Measurements from ENCODE around the gene CBLL1. TPM values are rescaled to one million over a fixed set of nuclear protein-coding genes. Genes with fewer than 3 reads are reported as not detected.

CBLL1 gene
- total and polyA plus RNA-seq, 2 of the 13 experiments (the other 11 are each of a cell fraction or from before 2014, with no cell fraction given): 8.8 to 10.5 TPM

DNA sequence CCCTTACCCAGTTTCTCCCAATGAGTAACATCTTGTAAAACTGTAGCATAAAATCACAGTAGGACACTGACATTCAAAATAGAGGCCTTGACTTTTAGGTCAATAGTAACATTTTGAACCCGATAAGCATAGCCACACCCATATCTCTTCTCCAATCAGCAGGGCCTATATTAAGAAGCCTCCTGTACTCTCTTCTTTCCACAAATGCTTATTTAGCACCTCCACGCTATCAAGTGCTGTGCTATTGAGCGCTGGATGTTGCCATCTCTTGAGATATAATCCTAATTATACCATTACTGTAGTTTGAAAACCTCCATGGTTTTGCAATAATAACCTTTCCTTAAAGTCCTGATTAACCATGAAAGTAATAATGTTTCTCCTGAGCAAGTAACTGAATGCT, 40.1 kb upstream of the CBLL1 start:
- DNase-seq (ENCODE audit: low spot score): no peak
- 29% methylated on average over 3 of the region's 3 CpGs for WGBS (ENCODE audit: low lambda C conversion rate)
- in situ Hi-C loops (cut with HindIII; ENCODE audit: extremely low pct_ligation_motif_present, low pct_unique_long_range_greater_than_20kb) (loop anchor here (25.0 kb wide), 1 partner anchor 492 kb away; no protein-coding TSS in a partner anchor), intact Hi-C loops (cut with micrococcal nuclease; ENCODE audit: unreplicated experiment) (no loop called here)
- H4K20me1 ChIP-seq (ENCODE audit: insufficient read depth, low read length): no peaks in the 10 kb centered on the region
- ATAC-seq: no peak
- no peak overlapping the region for H2AFZ ChIP-seq (ENCODE audit: low read length)
- H3K9me3 ChIP-seq (ENCODE audit: low read length): no peaks in the 10 kb centered on the region
- no peak overlapping the region for H3K4me3 ChIP-seq (replicated peaks in 1 of 3; ENCODE audit: insufficient read depth in 1 of 3, low read depth in 2 of 3, low read length in 3 of 3)
- ChIA-PET POLR2A (no interaction called here), CTCF (ENCODE audit: low intra/inter-chr PET ratio, low total read pairs) (no interaction called here)
- no peak overlapping the region for H3K27ac ChIP-seq (ENCODE audit: extremely low read length, insufficient read depth, low read length)
- H3K4me2 ChIP-seq (ENCODE audit: low read depth, low read length): no peak overlapping the region
- H3K4me1 ChIP-seq (ENCODE audit: insufficient read depth, low read length): no peaks in the 10 kb centered on the region
- H3K9ac ChIP-seq (ENCODE audit: insufficient read depth, low read depth, low read length): no peak overlapping the region
- BruUV-seq (replicated peaks): no TSS peak
- no peaks in the 10 kb centered on the region; a peak in 1 of 5 replicates for H3K27me3 ChIP-seq (ENCODE audit: control insufficient read depth in 1 of 2, insufficient read depth in 2 of 2, low read length in 2 of 2)
- no peak for FAIRE-seq
- H3K36me3 ChIP-seq (replicated peaks in 1 of 2; ENCODE audit: control insufficient read depth in 1 of 2, insufficient read depth in 2 of 2, low read length in 2 of 2): no peaks in the 10 kb centered on the region
- no peak for TF ChIP-seq GABPB1 (CRISPR knock-in tag; IDR thresholded peaks at IDR 0.05)
- no peaks in the 10 kb centered on the region for H3K79me2 ChIP-seq (ENCODE audit: insufficient read depth, low read length)

DNA sequence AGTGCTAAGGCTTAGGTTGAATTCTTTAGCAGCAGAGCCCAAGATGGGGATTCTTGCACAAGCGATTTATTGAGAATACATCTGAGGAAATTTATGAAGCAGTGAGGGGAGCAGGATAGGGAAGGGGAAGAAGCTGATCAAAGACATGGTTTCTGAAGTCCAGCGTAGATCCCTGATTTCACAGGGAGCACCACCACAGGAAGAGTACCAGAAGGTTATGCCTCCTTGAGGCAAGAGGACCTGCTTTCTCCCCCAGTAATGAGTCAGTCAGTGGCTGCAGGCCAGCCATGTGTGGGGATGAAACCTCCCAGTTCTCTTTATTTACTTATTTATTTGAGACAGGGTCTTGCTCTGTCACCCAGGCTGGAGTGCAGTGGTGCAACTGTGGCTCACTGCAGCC, 35.0 kb upstream of the CBLL1 start:
- Histone ChIP-seq H3K4me3 (replicated peaks in 1 of 3; ENCODE audit: insufficient read depth in 1 of 3, low read depth in 2 of 3, low read length in 3 of 3) (no peak overlapping the region), H3K79me2 (ENCODE audit: insufficient read depth, low read length) (no peaks in the 10 kb centered on the region), H3K27ac (ENCODE audit: extremely low read length, insufficient read depth, low read length) (no peak overlapping the region), H3K4me2 (ENCODE audit: low read depth, low read length) (no peak overlapping the region), H3K9me3 (ENCODE audit: low read length) (no peaks in the 10 kb centered on the region), H3K36me3 (replicated peaks in 1 of 2; ENCODE audit: control insufficient read depth in 1 of 2, insufficient read depth in 2 of 2, low read length in 2 of 2) (no peaks in the 10 kb centered on the region), H4K20me1 (ENCODE audit: insufficient read depth, low read length) (no peaks in the 10 kb centered on the region), H2AFZ (ENCODE audit: low read length) (no peak overlapping the region), H3K27me3 (ENCODE audit: control insufficient read depth in 1 of 2, insufficient read depth in 2 of 2, low read length in 2 of 2) (no peaks in the 10 kb centered on the region; a peak in 1 of 5 replicates), H3K9ac (ENCODE audit: insufficient read depth, low read depth, low read length) (no peak overlapping the region), H3K4me1 (ENCODE audit: insufficient read depth, low read length) (no peaks in the 10 kb centered on the region)
- ChIA-PET POLR2A (no interaction called here), CTCF (ENCODE audit: low intra/inter-chr PET ratio, low total read pairs) (no interaction called here)
- ATAC-seq: no peak
- intact Hi-C loops (cut with micrococcal nuclease; ENCODE audit: unreplicated experiment): no loop called here
- no TSS peak for BruUV-seq (replicated peaks)
- no peak for TF ChIP-seq ZNF605 (CRISPR knock-in tag; IDR thresholded peaks at IDR 0.05)
- TF ChIP-seq, protein P1, sequence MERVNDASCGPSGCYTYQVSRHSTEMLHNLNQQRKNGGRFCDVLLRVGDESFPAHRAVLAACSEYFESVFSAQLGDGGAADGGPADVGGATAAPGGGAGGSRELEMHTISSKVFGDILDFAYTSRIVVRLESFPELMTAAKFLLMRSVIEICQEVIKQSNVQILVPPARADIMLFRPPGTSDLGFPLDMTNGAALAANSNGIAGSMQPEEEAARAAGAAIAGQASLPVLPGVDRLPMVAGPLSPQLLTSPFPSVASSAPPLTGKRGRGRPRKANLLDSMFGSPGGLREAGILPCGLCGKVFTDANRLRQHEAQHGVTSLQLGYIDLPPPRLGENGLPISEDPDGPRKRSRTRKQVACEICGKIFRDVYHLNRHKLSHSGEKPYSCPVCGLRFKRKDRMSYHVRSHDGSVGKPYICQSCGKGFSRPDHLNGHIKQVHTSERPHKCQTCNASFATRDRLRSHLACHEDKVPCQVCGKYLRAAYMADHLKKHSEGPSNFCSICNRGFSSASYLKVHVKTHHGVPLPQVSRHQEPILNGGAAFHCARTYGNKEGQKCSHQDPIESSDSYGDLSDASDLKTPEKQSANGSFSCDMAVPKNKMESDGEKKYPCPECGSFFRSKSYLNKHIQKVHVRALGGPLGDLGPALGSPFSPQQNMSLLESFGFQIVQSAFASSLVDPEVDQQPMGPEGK (CRISPR knock-in tag; IDR thresholded peaks at IDR 0.05): no peak
- TF ChIP-seq MAF1 (CRISPR knock-in tag; IDR thresholded peaks at IDR 0.05; ENCODE audit: borderline replicate concordance): no peak
- TF ChIP-seq ELF3 (CRISPR knock-in tag; IDR thresholded peaks at IDR 0.05): no peak
- TF ChIP-seq YY1 (IDR thresholded peaks at IDR 0.05; ENCODE audit: insufficient read depth, insufficient replicate concordance, low read depth, low read length): no peak
- no peak for TF ChIP-seq CENPT (CRISPR knock-in tag; IDR thresholded peaks at IDR 0.05; ENCODE audit: low read depth)
- no peak for TF ChIP-seq NFYB (CRISPR knock-in tag; IDR thresholded peaks at IDR 0.05)
- TF ChIP-seq IKZF1 (IDR thresholded peaks at IDR 0.05): no peak
- TF ChIP-seq KLF16 (CRISPR knock-in tag; IDR thresholded peaks at IDR 0.05): no peak
- TF ChIP-seq, protein P2, sequence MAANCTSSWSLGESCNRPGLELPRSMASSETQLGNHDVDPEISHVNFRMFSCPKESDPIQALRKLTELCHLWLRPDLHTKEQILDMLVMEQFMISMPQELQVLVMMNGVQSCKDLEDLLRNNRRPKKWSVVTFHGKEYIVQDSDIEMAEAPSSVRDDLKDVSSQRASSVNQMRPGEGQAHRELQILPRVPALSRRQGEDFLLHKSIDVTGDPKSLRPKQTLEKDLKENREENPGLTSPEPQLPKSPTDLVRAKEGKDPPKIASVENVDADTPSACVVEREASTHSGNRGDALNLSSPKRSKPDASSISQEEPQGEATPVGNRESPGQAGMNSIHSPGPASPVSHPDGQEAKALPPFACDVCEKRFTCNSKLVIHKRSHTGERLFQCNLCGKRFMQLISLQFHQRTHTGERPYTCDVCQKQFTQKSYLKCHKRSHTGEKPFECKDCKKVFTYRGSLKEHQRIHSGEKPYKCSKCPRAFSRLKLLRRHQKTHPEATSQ (CRISPR knock-in tag; IDR thresholded peaks at IDR 0.05; ENCODE audit: borderline replicate concordance): no peak
- no peak for TF ChIP-seq SP140L (CRISPR knock-in tag; IDR thresholded peaks at IDR 0.05; ENCODE audit: borderline replicate concordance)
- DNase-seq (ENCODE audit: low spot score): no peak
- 50% methylated on average over 2 of the region's 2 CpGs for WGBS (ENCODE audit: low lambda C conversion rate)
- in situ Hi-C loops (cut with HindIII; ENCODE audit: extremely low pct_ligation_motif_present, low pct_unique_long_range_greater_than_20kb): loop anchor here (25.0 kb wide), 1 partner anchor 497 kb away; no protein-coding TSS in a partner anchor
- FAIRE-seq: no peak

Measured in HepG2 (cell line).